ENCODE results near the gene MCU.

GRCh38 chr10:72889391-72889831 is 197.5 kb downstream of the MCU start:
- TF ChIP-seq CTCF (IDR thresholded peaks at IDR 0.05): no peak
- no peak for TF ChIP-seq JUN (CRISPR knock-in tag; IDR thresholded peaks at IDR 0.05)
- no peak for TF ChIP-seq E2F4 (CRISPR knock-in tag; IDR thresholded peaks at IDR 0.05; ENCODE audit: borderline replicate concordance, low read depth)
